Measurements from ENCODE around the gene MACO1. TPM values are rescaled to one million over a fixed set of nuclear protein-coding genes. Genes with fewer than 3 reads are reported as not detected.
"Not testable (repeated sequence)": the region's sequence is repeated elsewhere in the genome, so short reads cannot be mapped to it uniquely, and the experiment has no call there.

Gene MACO1
- total RNA-seq, 1 experiment from 2014 or later: 22.9 TPM

- H3K27me3 ChIP-seq (replicated peaks; ENCODE audit: insufficient read depth, low read depth, low read length, poor library complexity); intact Hi-C loops (cut with micrococcal nuclease; ENCODE audit: unreplicated experiment); H3K27ac ChIP-seq (ENCODE audit: low read depth, low read length, poor library complexity, severe bottlenecking); CTCF ChIA-PET; H3K36me3 ChIP-seq (ENCODE audit: insufficient read depth, low read length, poor library complexity, severe bottlenecking); POLR2A ChIA-PET (ENCODE audit: low non-redundant PET); H3K9me3 ChIP-seq (ENCODE audit: low read depth, low read length, poor library complexity, severe bottlenecking); H3K4me1 ChIP-seq (ENCODE audit: insufficient read depth, low read length, poor library complexity, severe bottlenecking); DNase-seq (ENCODE audit: low spot score); H3K4me3 ChIP-seq (ENCODE audit: low read depth, low read length, poor library complexity, severe bottlenecking); BruUV-seq (replicated peaks): not testable (repeated sequence)
Measured at GRCh38 chr1:25417280-25417679, 13.4 kb upstream of the MACO1 start.

DNA sequence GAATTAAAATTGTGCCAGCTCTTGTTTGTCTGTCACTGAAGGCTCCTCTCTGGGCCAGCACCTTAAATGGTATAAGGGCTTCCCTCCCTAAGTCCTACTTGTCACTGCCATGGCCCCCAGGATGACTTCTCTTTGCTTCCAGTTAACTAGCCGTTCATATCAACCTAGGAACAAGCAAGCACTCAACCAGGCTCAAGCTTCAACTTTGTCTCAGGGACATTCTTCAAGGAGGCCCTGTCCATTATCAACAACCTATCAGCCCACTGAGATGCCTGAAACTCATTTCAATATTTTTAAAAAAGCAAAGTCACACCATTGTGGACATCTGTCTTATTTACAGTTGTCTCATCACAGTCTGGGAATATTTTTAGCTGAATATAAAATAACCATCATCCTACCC is 11.4 kb upstream of the MACO1 start:
- H3K4me3 ChIP-seq (ENCODE audit: low read depth, low read length, poor library complexity, severe bottlenecking); H3K36me3 ChIP-seq (ENCODE audit: insufficient read depth, low read length, poor library complexity, severe bottlenecking); H3K27me3 ChIP-seq (replicated peaks; ENCODE audit: insufficient read depth, low read depth, low read length, poor library complexity); H3K4me1 ChIP-seq (ENCODE audit: insufficient read depth, low read length, poor library complexity, severe bottlenecking); intact Hi-C loops (cut with micrococcal nuclease; ENCODE audit: unreplicated experiment); H3K9me3 ChIP-seq (ENCODE audit: low read depth, low read length, poor library complexity, severe bottlenecking); DNase-seq (ENCODE audit: low spot score); CTCF ChIA-PET; POLR2A ChIA-PET (ENCODE audit: low non-redundant PET); H3K27ac ChIP-seq (ENCODE audit: low read depth, low read length, poor library complexity, severe bottlenecking); BruUV-seq (replicated peaks): not testable (repeated sequence)

GRCh38 chr1:25420715-25421114 is 10.0 kb upstream of the MACO1 start, which contains the start of gene RHCE:
TSS of gene RHCE (minus strand) at chr1:25420825. CDS start at chr1:25420786, 39 bp downstream.
- H3K27me3 ChIP-seq (replicated peaks; ENCODE audit: insufficient read depth, low read depth, low read length, poor library complexity); H3K9me3 ChIP-seq (ENCODE audit: low read depth, low read length, poor library complexity, severe bottlenecking); CTCF ChIA-PET; BruUV-seq (replicated peaks); H3K4me1 ChIP-seq (ENCODE audit: insufficient read depth, low read length, poor library complexity, severe bottlenecking); intact Hi-C loops (cut with micrococcal nuclease; ENCODE audit: unreplicated experiment); POLR2A ChIA-PET (ENCODE audit: low non-redundant PET); DNase-seq (ENCODE audit: low spot score); H3K27ac ChIP-seq (ENCODE audit: low read depth, low read length, poor library complexity, severe bottlenecking); H3K4me3 ChIP-seq (ENCODE audit: low read depth, low read length, poor library complexity, severe bottlenecking); H3K36me3 ChIP-seq (ENCODE audit: insufficient read depth, low read length, poor library complexity, severe bottlenecking): not testable (repeated sequence)

DNA sequence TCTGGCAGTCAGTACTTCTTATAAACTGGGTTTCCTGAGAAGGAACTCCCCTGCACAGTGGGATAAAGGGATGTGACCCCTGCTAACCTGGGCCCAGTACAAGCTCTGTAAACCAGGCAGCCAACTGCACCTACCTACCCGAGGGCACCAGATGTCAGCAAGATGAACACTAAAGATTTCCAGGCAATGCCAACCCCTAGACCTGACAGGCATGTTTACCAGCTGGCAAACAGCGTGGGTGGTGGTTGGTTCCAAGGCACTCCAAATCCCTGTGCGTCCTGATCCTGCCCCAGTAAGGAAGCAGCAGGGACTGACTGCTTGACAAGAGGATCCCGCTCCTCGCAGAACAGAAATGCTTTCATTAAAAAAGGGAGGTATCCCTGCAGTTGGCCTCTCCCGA is 7.5 kb upstream of the MACO1 start:
- H3K27ac ChIP-seq (ENCODE audit: low read depth, low read length, poor library complexity, severe bottlenecking); CTCF ChIA-PET; BruUV-seq (replicated peaks); H3K27me3 ChIP-seq (replicated peaks; ENCODE audit: insufficient read depth, low read depth, low read length, poor library complexity); H3K4me3 ChIP-seq (ENCODE audit: low read depth, low read length, poor library complexity, severe bottlenecking); H3K4me1 ChIP-seq (ENCODE audit: insufficient read depth, low read length, poor library complexity, severe bottlenecking); H3K9me3 ChIP-seq (ENCODE audit: low read depth, low read length, poor library complexity, severe bottlenecking); H3K36me3 ChIP-seq (ENCODE audit: insufficient read depth, low read length, poor library complexity, severe bottlenecking); DNase-seq (ENCODE audit: low spot score); POLR2A ChIA-PET (ENCODE audit: low non-redundant PET); intact Hi-C loops (cut with micrococcal nuclease; ENCODE audit: unreplicated experiment): not testable (repeated sequence)

DNA sequence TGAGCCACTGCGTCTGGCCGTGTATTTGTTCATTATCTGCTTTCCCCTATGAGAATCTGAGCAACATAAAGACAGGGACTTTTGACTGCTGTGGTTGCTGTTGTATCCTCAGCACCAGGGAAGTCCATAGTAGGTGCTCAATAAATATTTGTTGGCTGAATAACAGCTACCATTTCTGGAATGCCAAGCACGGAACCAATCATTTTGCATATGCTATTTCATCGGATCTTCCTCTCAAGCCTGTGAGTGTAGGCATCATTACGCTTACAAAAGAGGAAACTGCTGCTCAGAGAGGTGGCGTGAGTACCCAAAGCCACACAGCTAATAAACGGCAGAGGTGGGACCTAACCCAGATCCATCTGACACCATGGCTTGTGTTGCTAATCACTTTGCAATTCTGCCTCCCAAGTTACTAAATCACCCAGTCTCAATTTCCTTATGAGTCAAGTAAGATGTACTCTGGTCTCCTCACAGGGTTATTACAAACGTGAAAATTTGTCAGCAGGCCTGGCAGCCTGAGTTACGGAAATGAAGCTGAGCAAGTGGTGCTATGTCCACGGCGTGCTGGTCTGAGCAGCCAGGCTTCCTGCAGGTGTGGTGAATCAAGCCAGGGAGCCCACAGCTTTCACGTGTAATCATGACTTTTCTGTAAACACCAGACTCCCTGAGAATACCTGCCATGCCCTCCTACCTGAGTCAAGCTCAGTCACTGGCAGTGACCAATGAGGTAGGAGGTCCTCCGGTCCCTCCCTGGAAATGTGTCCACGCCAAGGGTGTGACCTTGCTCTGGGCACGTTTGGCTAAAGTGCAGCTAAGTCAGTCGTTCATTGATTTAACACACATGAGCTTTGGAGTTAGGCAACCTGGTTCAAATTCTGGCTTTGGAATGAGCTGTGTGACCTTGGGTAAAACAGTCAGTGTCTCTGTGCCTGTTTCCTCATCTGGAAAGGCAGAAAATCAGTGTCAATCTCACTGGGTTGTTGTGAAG is 5.3 kb upstream of the MACO1 start:
- CTCF ChIA-PET: no interaction called here
- no peaks in the 10 kb centered on the region for H3K4me1 ChIP-seq (ENCODE audit: insufficient read depth, low read length, poor library complexity, severe bottlenecking)

More for the DNA sequence above, 5.3 kb upstream of the MACO1 start:
- Histone ChIP-seq H3K27ac (ENCODE audit: low read depth, low read length, poor library complexity, severe bottlenecking) (no peak overlapping the region), H3K27me3 (replicated peaks; ENCODE audit: insufficient read depth, low read depth, low read length, poor library complexity) (no peaks in the 10 kb centered on the region), H3K9me3 (ENCODE audit: low read depth, low read length, poor library complexity, severe bottlenecking) (no peaks in the 10 kb centered on the region), H3K4me3 (ENCODE audit: low read depth, low read length, poor library complexity, severe bottlenecking) (no peak overlapping the region), H3K36me3 (ENCODE audit: insufficient read depth, low read length, poor library complexity, severe bottlenecking) (no peaks in the 10 kb centered on the region)
- no peak for TF ChIP-seq CTCF (conservative IDR thresholded peaks at IDR 0.05; ENCODE audit: low read depth, low read length)
- TF ChIP-seq EZH2 (IDR thresholded peaks at IDR 0.05; ENCODE audit: borderline replicate concordance, low read depth, low read length, poor library complexity, severe bottlenecking): no peak
- DNase-seq (ENCODE audit: low spot score): no peak
- intact Hi-C loops (cut with micrococcal nuclease; ENCODE audit: unreplicated experiment): no loop called here
- POLR2A ChIA-PET (ENCODE audit: low non-redundant PET): no interaction called here
- BruUV-seq (replicated peaks): no TSS peak
